Activated CD4-positive, alpha-beta T cell treated with anti-CD3 and anti-CD28 coated beads, Interleukin-2, Interleukin-4, amounts not matched to agents 100 ng/mL and 50 ng/mL, durations not matched to agents 16 hours and 8 hours (primary cell): ENCODE measurements around the gene RETREG3.
"Not testable (repeated sequence)": the region's sequence is repeated elsewhere in the genome, so short reads cannot be mapped to it uniquely, and the experiment has no call there.

Experiments used
- DNase-seq: peaks from one replicate; pipeline ENCODE4 v3.0.0-alpha.2; 2020; ENCODE audit warnings: low spot score

RETREG3 gene

GRCh38 chr17:42552736-42553135 lies 56.4 kb downstream of the RETREG3 start, which contains the start of gene HSD17B1:
HSD17B1 (plus strand) TSS chr17:42552923; CDS start chr17:42552934, 11 bp downstream.
- not testable (repeated sequence) for DNase-seq

DNA sequence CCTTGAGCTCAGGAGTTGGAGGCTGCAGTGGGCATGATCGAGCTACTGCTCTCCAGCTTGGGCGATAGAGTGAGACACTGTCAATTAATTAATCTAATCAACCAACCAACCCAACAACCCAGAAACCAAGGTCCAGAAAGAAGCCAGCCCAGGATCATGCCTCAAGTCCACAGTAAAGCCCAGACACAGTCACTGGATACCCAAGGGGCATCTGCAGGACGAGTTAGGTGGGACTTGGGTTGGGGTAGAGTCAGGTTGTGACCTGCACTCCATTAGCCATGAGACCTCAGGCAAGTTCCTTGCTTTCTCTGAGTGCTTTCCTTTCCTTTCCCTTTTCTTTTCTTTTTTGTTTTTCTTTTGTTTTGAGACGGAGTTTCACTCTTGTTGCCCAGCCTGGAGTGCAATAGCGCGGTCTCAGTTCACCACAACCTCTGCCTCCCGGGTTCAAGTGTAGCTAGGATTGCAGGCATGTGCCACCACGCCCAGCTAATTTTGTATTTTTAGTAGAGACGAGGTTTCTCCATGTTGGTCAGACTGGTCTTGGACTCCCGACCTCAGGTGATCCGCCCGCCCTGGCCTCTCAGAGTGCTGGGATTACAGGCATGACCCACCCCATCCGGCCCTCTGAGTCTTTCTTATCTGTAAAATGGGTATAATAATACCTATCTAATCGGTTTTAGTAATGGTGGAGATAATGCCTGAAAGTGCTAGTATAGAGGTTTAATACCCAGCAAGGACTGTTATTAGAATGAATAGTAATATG lies 60.0 kb downstream of the RETREG3 start:
- no peak for DNase-seq

- peak; percentile 73 for DNase-seq
Measured at GRCh38 chr17:42548070-42548837, 60.9 kb downstream of the RETREG3 start.

- no peak for DNase-seq
Measured at GRCh38 chr17:42547698-42548069, 61.5 kb downstream of the RETREG3 start.

DNA sequence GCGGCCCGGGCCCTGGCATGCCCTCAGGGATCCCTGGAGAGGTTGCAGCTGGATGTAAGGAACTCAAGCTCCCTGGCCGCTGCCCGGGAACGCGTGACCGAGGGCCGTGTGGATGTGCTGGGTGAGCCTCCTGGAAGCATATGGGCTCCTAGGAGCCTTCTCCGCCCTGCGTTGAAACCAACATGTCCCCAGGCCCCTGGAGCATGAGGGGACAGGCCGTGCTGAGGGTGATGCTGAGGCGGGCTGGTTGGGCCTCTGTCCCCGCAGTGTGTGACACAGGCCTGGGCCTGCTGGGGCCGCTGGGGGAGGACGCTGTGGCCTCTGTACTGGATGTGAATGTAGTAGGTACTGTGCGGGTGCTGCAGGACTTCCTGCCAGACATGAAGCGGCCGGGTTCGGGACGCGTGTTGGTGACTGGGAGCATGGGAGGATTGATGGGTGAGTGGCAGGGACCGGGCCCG lies 62.1 kb downstream of the RETREG3 start:
- DNase-seq = no peak

DNA sequence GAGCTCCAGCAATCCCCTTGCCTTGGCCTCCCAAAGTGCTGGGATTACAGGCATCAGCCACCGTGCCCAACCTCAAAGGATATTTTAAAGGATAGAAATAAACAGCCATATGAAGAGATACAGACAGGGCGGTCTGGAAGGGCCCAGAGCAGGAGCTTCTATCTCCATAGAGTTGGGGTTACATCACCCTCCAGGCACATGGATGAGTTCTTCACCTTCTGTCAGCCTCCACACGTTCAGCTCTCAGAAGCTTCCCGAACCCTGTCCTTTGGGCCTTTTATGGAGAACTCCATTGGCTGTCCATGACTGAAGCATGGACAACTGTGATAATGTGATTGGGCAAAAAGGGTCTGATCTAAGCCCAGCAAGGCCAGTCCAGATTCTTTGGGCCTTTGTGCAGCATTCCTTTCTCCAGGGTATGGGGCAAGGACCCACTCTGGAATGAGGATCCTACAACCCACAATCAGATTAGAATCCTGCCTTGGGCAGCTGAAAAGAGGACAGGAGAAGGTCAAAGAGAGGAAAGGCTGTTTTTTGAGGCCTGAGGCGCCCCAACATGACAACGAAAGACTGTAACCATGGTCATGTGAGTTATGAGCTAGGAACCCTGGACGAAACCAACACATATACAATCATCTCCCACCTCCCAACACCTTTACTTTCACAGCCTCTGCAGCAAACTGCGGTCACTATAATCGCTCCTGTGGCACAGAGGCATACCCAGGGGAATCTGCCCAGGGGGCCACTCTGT lies 63.2 kb downstream of the RETREG3 start:
- not testable (repeated sequence) for DNase-seq

- DNase-seq = no peak
Measured at GRCh38 chr17:42544874-42545283, 64.3 kb downstream of the RETREG3 start.

DNA sequence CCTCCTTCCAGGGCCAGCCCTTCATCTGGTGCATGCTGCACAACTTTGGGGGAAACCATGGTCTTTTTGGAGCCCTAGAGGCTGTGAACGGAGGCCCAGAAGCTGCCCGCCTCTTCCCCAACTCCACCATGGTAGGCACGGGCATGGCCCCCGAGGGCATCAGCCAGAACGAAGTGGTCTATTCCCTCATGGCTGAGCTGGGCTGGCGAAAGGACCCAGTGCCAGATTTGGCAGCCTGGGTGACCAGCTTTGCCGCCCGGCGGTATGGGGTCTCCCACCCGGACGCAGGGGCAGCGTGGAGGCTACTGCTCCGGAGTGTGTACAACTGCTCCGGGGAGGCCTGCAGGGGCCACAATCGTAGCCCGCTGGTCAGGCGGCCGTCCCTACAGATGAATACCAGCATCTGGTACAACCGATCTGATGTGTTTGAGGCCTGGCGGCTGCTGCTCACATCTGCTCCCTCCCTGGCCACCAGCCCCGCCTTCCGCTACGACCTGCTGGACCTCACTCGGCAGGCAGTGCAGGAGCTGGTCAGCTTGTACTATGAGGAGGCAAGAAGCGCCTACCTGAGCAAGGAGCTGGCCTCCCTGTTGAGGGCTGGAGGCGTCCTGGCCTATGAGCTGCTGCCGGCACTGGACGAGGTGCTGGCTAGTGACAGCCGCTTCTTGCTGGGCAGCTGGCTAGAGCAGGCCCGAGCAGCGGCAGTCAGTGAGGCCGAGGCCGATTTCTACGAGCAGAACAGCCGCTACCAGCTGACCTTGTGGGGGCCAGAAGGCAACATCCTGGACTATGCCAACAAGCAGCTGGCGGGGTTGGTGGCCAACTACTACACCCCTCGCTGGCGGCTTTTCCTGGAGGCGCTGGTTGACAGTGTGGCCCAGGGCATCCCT lies 65.7 kb downstream of the RETREG3 start:
- no peak for DNase-seq

DNA sequence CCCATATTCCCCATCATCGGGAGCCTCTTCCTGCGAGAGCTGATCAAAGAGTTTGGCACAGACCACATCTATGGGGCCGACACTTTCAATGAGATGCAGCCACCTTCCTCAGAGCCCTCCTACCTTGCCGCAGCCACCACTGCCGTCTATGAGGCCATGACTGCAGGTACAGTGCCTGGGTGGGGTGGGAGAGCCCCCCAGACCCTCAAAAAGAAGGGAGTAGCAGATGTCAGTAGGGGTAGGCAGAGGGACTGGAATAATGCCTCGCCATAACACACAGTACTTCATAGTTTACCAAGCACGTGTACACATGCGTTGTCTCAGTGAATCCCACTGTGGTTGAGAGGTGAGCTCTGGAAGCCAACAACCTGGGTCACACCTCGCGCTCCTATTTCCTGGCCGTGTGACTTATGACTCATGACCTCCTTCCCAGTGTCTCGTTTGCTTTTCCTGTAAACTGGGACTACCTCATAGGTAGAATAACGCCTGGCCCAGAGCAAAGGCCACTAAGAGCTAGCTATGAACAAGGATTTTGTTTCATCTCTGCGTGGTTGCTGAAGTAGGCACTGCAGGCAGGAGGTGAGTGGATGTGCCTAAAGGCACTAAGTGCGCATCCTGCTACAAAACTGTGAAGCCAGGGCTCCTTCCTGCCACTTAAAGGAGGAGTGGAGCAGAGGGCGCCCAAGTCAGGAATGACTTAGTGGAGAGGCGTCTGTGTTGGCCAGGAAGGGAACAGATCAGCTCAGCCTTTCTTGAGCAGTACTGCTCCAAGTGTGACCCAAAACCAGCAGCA lies 67.9 kb downstream of the RETREG3 start:
- DNase-seq = peak; percentile 38

DNA sequence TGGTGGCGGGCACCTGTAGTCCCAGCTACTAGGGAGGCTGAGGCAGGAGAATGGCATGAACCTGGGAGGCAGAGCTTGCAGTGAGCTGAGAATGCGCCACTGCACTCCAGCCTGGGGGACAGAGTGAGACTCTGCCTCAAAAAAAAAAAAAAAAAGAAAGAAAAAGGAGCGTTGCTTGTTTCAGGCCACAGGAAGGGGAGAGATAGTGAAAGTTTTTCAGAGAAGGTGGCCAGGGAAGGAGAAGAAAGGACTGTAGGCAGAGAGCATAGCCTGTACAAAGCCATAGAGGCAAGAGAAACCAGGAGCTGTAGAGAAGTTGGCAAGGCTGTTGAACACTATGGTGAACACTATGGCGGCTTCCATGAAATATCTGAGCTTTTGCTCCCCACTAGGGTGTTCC lies 68.6 kb downstream of the RETREG3 start:
- DNase-seq = not testable (repeated sequence)

GRCh38 chr17:42538482-42538881 lies 70.7 kb downstream of the RETREG3 start:
- no peak for DNase-seq

DNA sequence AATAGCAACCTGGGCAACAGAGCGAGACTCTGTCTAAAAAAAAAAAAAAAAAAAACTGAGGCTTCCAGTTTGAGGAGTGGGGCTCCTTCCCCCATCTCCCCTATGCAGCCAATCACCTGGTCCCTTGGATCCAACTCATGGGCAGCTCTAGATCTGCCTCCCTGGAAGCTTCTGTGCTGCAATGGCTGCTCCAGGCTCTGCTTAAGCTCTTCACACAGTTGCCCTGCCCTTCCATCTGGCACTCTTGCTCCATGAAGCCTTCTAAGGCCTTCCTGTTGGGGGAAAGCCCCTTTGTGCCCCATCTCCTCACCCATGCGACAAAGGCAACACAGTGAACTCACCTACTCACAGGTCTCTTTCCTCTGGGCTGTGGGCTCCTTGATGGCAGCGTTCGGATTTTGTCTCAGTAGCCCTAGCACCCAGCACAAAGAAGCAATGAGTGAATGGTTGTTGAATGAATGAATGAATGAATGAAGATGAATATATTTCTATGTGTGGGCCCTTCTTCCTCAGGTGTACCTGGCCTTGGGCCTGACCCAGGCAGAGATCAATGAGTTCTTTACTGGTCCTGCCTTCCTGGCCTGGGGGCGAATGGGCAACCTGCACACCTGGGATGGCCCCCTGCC lies 71.2 kb downstream of the RETREG3 start:
- DNase-seq = no peak

GRCh38 chr17:42537156-42537805 lies 71.9 kb downstream of the RETREG3 start:
- DNase-seq = no peak

DNA sequence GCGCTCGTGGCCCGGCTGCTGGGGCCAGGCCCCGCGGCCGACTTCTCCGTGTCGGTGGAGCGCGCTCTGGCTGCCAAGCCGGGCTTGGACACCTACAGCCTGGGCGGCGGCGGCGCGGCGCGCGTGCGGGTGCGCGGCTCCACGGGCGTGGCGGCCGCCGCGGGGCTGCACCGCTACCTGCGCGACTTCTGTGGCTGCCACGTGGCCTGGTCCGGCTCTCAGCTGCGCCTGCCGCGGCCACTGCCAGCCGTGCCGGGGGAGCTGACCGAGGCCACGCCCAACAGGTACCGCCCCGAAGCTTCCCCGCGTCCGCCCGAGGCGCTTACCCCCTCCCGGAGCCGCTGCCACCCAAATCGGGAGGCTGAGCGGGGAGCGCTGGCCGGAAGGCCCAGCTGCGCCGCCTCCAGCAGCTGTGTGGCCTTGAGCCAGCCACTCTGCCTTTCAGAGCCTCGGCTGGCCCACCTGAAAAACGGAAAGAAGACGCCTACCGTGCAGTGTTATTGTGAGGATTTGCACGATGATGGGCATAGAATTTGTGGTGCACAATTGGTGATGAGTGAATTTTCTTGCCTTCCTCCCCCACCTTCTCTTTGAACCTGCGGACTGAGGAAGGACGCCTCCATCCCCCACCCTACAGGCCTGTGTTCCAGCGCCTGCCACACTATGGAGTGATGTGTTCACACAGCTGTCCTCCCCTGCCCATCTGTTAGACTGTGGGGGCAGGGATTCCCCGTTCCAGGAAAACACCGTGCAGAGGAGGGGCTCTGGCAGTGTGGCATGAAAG lies 72.6 kb downstream of the RETREG3 start:
- peak; percentile 74 for DNase-seq

- peak; percentile 88 for DNase-seq
Measured at GRCh38 chr17:42536048-42536371, 73.2 kb downstream of the RETREG3 start, which contains the start of gene NAGLU. NAGLU (plus strand) TSS chr17:42536241; CDS start chr17:42536273, 32 bp downstream.

DNA sequence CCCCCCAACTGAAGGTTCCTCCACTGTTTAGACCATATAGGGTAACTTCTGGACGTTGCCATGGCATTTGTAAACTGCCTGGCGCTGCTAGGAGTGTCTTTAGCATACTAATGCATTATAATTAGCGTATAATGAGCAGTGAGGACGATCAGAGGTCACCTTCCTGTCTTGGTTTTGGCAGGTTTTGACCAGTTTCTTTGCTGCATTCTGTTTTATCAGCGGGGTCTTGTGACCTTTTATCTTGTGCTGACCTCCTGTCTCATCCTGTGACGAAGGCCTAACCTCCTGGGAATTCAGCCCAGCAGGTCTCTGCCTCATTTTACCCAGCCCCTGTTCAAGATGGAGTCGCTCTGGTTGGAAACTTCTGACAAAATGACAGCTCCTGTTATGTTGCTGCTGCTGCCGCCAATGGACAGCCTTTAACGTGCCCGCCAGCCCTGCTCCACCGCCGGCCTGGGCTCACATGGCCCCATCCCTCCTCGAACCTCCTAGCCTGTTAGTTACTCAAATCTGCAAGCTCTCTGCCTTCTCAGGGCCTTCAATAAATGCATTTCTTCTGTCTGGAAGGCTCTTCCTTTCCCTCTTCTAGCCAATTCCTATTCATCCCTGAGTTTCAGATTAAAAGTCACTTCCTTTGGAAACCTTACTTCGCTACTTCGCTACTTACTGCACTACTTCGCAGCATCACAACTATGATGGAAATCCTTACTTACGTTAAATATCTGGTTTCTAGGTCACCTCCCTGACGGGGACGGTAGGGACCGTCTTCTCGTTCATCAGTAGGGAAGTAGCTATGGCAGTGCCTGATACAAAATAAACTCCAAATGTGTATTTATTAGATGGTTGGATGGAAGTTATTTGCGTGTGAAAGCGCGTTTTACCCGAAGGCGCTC lies 73.8 kb downstream of the RETREG3 start:
- no peak for DNase-seq

DNA sequence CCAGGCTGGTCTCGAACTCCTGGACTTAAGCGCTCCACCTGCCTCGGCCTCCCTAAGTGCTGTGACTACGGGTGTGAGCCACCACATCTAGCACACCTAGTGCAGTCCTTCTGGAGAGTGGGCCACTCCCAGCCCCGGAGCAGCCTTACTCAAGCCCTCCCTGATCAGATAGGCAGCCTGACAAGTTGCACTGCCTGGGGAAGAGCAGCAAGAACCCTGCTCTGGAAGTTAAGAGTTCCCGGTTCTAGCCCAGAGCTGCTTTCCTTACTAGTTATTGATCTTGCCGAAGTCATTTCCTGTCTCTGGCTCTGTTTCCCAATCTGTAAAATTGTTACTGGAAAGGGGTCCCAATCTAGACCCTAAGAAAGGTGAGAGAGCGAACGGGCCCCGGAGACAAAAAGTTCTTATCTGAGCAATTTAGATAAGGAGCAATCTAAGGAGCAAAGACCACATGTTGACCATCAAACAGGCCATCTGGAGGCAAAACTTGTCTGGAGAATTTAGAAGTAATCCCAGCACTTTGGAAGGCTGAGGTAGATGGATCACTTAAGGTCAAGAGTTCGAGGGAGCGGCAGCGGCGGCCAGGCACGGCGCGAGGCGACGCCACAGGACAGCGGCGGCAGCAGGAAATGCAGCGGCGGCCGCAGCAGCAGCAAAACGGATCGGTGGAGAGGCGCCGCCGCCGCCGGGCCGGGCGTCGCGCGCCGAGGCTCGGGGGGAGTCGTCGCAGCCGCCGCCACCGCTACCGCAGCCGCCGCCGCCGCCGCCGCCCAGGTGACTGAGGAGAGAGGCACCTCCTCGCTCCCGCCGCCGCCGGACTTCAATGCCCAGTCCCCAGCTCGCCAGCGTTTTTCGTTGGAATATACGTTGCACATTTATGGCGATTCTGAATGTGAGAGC lies 77.5 kb downstream of the RETREG3 start:
- DNase-seq = peak; percentile 30
